ENCODE data around the gene EFCAB11.
A peak's percentile ranks its signal among the peaks of the same experiment; 100 is the strongest.

EFCAB11 gene

GRCh38 chr14:89775151-89775550, 179.4 kb downstream of the EFCAB11 start:
- in situ Hi-C loops (cut with HindIII; ENCODE audit: low pct_unique_long_range_greater_than_20kb, low sequenced_read_pairs), result no loop called here
- DNase-seq (ENCODE audit: low read depth in 1 of 2, low spot score in 1 of 2), result no peak
- TF ChIP-seq JUND (IDR thresholded peaks at IDR 0.05; ENCODE audit: low read depth), result no peak

GRCh38 chr14:89773644-89774316, 180.8 kb downstream of the EFCAB11 start:
- in situ Hi-C loops (cut with HindIII; ENCODE audit: low pct_unique_long_range_greater_than_20kb, low sequenced_read_pairs), result no loop called here
- peak in 1 of 2 experiments; percentile 10 for DNase-seq (ENCODE audit: low read depth in 1 of 2, low spot score in 1 of 2)
- no peak for TF ChIP-seq JUND (IDR thresholded peaks at IDR 0.05; ENCODE audit: low read depth)

- no peak for DNase-seq (ENCODE audit: low read depth in 1 of 2, low spot score in 1 of 2)
- no peak for TF ChIP-seq JUND (IDR thresholded peaks at IDR 0.05; ENCODE audit: low read depth)
- in situ Hi-C loops (cut with HindIII; ENCODE audit: low pct_unique_long_range_greater_than_20kb, low sequenced_read_pairs), result no loop called here
Observed at GRCh38 chr14:89773151-89773550, 181.4 kb downstream of the EFCAB11 start.

GRCh38 chr14:89771251-89771650, 183.3 kb downstream of the EFCAB11 start:
- TF ChIP-seq JUND (IDR thresholded peaks at IDR 0.05; ENCODE audit: low read depth), result no peak
- no peak for DNase-seq (ENCODE audit: low read depth in 1 of 2, low spot score in 1 of 2)
- in situ Hi-C loops (cut with HindIII; ENCODE audit: low pct_unique_long_range_greater_than_20kb, low sequenced_read_pairs), result no loop called here

- peak; percentile 38 to 80 for DNase-seq (ENCODE audit: low read depth in 1 of 2, low spot score in 1 of 2)
- TF ChIP-seq JUND (IDR thresholded peaks at IDR 0.05; ENCODE audit: low read depth), result no peak
- in situ Hi-C loops (cut with HindIII; ENCODE audit: low pct_unique_long_range_greater_than_20kb, low sequenced_read_pairs), result no loop called here
Observed at GRCh38 chr14:89767861-89768268, 186.7 kb downstream of the EFCAB11 start.

GRCh38 chr14:89767131-89767530, 187.4 kb downstream of the EFCAB11 start:
- in situ Hi-C loops (cut with HindIII; ENCODE audit: low pct_unique_long_range_greater_than_20kb, low sequenced_read_pairs), result no loop called here
- no peak for TF ChIP-seq JUND (IDR thresholded peaks at IDR 0.05; ENCODE audit: low read depth)
- no peak for DNase-seq (ENCODE audit: low read depth in 1 of 2, low spot score in 1 of 2)

GRCh38 chr14:89765346-89765745, 189.2 kb downstream of the EFCAB11 start:
- in situ Hi-C loops (cut with HindIII; ENCODE audit: low pct_unique_long_range_greater_than_20kb, low sequenced_read_pairs), result no loop called here
- no peak for DNase-seq (ENCODE audit: low read depth in 1 of 2, low spot score in 1 of 2)
- TF ChIP-seq JUND (IDR thresholded peaks at IDR 0.05; ENCODE audit: low read depth), result no peak

- no peak for TF ChIP-seq JUND (IDR thresholded peaks at IDR 0.05; ENCODE audit: low read depth)
- in situ Hi-C loops (cut with HindIII; ENCODE audit: low pct_unique_long_range_greater_than_20kb, low sequenced_read_pairs), result no loop called here
- DNase-seq (ENCODE audit: low read depth in 1 of 2, low spot score in 1 of 2), result no peak
Observed at GRCh38 chr14:89760086-89760485, 194.4 kb downstream of the EFCAB11 start.

GRCh38 chr14:89757313-89757939, 197.1 kb downstream of the EFCAB11 start:
- in situ Hi-C loops (cut with HindIII; ENCODE audit: low pct_unique_long_range_greater_than_20kb, low sequenced_read_pairs), result no loop called here
- DNase-seq (ENCODE audit: low read depth in 1 of 2, low spot score in 1 of 2), result no peak
- TF ChIP-seq JUND (IDR thresholded peaks at IDR 0.05; ENCODE audit: low read depth), result no peak

- no peak for DNase-seq (ENCODE audit: low read depth in 1 of 2, low spot score in 1 of 2)
- in situ Hi-C loops (cut with HindIII; ENCODE audit: low pct_unique_long_range_greater_than_20kb, low sequenced_read_pairs), result no loop called here
- no peak for TF ChIP-seq JUND (IDR thresholded peaks at IDR 0.05; ENCODE audit: low read depth)
Observed at GRCh38 chr14:89755816-89756215, 198.7 kb downstream of the EFCAB11 start.

GRCh38 chr14:89753828-89754412, 200.6 kb downstream of the EFCAB11 start:
- no peak for TF ChIP-seq JUND (IDR thresholded peaks at IDR 0.05; ENCODE audit: low read depth)
- in situ Hi-C loops (cut with HindIII; ENCODE audit: low pct_unique_long_range_greater_than_20kb, low sequenced_read_pairs), result no loop called here
- no peak for DNase-seq (ENCODE audit: low read depth in 1 of 2, low spot score in 1 of 2)

GRCh38 chr14:89750908-89751392, 203.6 kb downstream of the EFCAB11 start:
- DNase-seq (ENCODE audit: low read depth in 1 of 2, low spot score in 1 of 2), result no peak
- in situ Hi-C loops (cut with HindIII; ENCODE audit: low pct_unique_long_range_greater_than_20kb, low sequenced_read_pairs), result no loop called here
- no peak for TF ChIP-seq JUND (IDR thresholded peaks at IDR 0.05; ENCODE audit: low read depth)

- in situ Hi-C loops (cut with HindIII; ENCODE audit: low pct_unique_long_range_greater_than_20kb, low sequenced_read_pairs), result no loop called here
- no peak for DNase-seq (ENCODE audit: low read depth in 1 of 2, low spot score in 1 of 2)
- TF ChIP-seq JUND (IDR thresholded peaks at IDR 0.05; ENCODE audit: low read depth), result no peak
Observed at GRCh38 chr14:89750281-89750755, 204.2 kb downstream of the EFCAB11 start.

Data from T47D (cell line).